Pulmonary artery endothelial cell (primary cell): ENCODE measurements around the gene SLC6A3. TPM values are rescaled to one million over a fixed set of nuclear protein-coding genes. Genes with fewer than 3 reads are reported as not detected.

Experiments used
- DNase-seq: peaks from one replicate; pipeline ENCODE4 v3.0.0-alpha.2; 2011; ENCODE audit warnings: low read depth, low spot score
- total RNA-seq: library from RNA; depleted of rRNA; stranded (reverse); fragments of >200 nt; gene quantifications from 2 replicates; pipeline ENCODE4 v1.2.3, GENCODE V29; 2014

Gene SLC6A3
- total RNA-seq, 1 donor from 2014 or later = not detected

DNA sequence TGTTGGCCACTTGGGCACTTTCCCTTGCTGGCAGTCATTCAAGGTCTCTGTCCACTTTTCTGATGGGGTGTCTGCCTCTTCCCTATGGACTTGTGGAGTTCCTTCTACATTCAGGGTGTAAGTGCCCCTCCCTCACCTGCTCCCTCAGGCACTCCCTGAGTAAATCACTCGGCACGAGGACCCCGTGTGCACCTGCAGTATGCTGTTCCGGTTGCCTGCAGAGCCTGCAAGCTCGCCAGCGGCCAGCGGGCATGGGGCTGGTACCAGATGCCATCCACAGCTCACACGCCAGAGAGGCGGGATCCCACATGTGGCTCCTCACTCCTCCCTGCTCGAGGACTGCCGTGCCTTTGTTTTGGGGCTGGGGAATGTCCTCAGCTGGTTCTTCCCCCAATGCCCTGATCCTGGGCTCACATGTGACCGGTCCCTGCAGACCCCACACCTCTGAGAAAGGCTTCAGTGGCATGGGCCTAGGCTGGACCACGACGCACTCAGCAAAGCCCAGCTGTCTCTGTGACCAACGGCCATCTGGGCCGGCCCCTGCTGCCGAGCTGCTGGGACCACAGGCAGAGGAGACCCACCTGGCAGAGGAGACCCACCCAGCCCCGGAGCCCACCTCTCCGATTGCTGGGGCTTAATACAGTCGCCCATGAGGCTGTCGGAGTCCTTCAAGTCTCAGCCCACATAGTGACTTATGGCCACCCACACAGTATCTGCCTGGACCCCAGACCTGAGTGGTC, 54.2 kb downstream of the SLC6A3 start:
- DNase-seq = no peak

GRCh38 chr5:1390333-1390732, 54.9 kb downstream of the SLC6A3 start:
- no peak for DNase-seq

- no peak for DNase-seq
These were observed 56.8 kb downstream of the SLC6A3 start for GRCh38 chr5:1388383-1388967.

GRCh38 chr5:1387876-1388275, 57.4 kb downstream of the SLC6A3 start:
- DNase-seq = no peak

- no peak for DNase-seq
These were observed 58.0 kb downstream of the SLC6A3 start for GRCh38 chr5:1387059-1387755.

- DNase-seq = no peak
These were observed 58.9 kb downstream of the SLC6A3 start for GRCh38 chr5:1386274-1386717.

DNA sequence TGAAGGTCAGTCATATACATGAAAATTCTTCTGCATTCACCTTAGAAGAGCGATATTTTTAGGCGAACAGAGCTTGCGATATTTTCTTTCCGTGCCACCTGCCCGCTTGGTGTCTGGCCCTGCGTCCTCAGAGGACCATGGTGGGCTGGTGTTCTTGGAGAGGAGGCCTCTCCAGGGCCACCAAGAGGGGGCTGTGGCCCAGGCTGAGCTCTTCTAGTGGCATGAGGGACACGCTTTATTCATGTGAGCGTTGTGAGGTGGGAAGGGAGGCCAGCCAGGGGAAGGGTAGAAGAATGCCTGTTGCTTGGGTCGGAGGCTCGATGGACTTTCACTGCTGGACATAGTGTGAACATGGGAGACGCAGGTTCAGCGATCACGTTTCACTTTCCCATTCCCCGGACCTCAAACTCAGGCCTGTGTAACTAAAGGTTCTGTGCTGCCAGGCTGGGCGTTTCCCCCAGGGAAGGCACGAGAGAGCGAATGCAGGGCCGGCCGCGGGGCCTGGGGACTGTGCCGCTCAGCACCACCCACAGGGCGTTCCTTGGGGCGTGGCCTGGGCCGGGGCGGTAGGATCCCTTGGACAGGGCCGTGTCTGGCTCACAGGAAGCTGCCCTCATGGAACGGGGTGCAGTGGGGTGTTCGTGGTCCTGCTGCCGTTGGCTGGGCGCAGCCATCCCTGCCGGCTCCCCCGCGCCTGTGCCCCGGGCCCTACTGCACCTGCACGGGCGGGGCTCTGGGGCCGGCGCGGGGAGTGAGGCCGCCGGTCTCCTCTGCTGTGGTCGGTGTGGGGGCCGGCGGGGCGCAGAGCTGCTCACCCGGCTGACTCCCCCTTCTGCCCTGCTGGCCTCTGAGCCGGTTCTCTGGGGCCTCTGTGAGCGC, 59.6 kb downstream of the SLC6A3 start:
- no peak for DNase-seq

DNA sequence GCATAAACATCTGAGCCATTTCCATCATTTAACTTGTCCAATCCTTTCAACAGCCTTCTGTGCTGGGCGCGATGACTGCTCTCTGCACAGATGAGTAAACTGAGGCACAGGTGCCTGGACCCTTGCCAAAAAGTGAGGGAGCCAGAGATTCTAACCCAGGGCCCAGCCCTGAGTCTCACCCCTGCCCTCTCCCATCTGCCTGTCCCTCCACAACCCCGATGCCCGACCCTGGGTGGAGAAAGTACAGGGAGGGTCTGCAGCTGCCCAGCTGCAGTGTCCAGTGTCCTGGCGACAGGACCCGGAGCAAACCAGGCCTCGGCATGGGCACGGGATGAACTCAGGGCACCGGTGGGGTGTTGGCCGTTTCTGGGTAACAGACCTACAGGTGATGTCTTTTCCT, 60.7 kb downstream of the SLC6A3 start:
- DNase-seq = no peak

DNA sequence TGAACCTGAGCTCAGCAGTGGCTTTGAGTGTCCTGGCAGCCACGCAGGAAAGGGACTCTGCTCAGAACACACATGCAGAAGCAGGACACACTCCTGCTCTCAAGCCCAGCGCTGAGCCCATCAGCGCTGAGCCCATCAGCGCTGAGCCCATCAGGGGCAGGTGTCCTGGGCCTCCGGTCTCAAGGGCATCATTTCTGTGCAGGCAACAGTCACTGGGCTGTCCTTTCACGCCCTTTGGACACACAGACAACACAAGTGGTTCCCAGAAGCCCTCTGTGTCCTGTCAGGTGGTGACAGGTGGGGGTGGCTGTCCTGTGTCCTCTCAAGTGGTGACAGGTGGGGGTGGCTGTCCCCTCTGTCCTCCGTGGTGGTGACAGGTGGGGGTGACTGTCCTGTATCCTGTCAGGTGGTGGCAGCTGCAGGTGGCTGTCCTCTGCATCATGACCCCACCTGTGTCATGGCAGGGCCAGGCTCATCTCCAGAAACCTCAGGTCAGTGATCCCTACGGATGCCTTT, 61.3 kb downstream of the SLC6A3 start:
- no peak for DNase-seq

GRCh38 chr5:1383344-1383743, 61.9 kb downstream of the SLC6A3 start:
- DNase-seq = no peak

GRCh38 chr5:1382248-1382700, 63.0 kb downstream of the SLC6A3 start:
- DNase-seq = no peak

DNA sequence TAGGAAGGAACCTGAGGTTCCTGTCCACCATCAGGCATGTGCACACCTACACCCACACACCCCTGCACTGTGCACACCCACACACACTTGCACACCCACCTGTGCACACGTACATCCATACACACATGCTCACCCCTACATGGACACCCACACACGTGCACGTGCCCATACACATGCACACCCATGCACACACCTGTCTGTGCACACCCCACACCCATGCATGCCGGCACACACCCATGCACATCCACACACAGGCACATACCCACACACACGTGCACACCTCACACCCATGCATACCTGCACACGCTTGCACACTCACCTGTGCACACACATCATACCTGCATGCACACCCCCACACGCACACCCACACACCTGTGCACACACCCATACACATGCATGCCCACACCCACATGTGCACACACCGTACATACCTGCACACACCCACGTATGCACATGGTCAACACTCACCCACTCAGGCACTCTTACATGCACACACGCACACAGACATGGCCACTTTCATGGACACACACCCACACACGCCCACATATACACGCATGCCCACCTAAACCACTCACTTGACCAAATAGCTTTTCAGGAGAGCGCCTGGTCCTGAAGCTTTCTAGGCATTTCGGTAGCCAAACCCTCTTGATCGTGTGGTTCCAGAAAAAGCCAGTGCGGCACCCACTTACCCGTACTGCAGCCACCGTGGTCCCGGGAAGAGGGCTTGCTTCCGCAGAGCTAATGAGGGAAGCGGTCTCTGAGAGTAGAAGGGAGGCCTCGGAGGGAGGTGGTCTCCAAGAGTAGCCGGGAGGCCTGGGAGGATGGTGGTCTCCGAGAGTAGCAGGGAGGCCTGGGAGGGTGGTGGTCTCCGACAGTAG, 63.6 kb downstream of the SLC6A3 start:
- no peak for DNase-seq

DNA sequence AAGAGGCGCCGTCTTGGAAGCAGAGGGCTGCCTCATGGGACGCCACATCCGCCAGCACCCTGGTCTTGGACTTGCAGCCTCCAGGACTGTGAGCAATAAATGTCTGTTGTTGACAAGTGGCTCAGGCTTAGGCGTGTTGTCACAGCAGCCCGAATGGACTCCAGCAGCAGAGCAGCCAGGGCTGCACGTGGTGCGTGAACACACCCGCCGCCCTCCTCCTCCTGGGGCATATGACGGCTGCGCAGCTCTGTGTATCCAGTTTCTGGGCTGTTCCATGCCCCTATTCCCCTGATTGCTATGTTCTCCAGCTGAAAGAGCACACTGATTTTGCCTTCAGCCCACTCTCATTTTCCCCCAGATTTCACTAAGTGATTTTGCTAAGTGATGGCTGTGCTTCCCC, 64.3 kb downstream of the SLC6A3 start:
- DNase-seq = no peak

GRCh38 chr5:1380011-1380817, 65.0 kb downstream of the SLC6A3 start:
- no peak for DNase-seq

DNA sequence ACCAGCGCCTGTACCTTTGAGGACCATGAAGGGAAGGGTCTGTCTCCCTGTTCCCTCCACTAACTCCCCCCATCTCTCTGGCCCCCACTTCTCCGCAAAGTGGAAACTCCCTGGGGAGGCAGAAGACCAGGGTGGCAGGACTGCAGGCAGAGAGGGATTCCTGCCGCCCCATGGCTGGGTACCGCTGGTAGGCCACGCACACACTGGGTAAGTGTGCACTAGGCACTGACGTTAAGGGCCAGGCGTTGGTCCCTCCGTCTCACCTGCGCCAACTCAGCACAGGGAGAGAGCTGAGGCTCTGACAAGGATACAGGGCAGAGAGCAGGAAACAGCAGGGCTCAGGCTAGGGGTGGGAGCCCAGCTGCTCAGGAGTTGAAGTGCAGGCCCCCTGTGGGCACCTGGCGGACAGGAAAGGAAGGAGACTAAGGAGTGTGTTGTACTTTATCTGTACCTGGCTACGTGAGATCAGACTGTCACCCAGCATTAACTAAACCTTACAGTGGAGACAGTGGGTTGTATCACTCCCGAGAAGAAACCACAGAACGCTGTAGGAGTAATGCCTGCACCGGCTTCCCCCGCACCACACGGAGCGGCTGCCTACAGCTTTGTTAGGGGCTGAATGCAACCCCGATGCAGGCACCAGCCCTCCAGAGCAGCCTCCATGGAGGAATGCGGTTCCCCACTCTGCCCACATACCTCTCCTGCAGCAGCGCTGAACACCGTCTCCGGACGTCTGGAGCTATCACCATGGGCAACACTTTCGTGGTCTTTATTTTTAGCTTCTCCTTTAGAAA, 66.2 kb downstream of the SLC6A3 start:
- DNase-seq = no peak

- DNase-seq = no peak
These were observed 67.1 kb downstream of the SLC6A3 start for GRCh38 chr5:1378096-1378495.

DNA sequence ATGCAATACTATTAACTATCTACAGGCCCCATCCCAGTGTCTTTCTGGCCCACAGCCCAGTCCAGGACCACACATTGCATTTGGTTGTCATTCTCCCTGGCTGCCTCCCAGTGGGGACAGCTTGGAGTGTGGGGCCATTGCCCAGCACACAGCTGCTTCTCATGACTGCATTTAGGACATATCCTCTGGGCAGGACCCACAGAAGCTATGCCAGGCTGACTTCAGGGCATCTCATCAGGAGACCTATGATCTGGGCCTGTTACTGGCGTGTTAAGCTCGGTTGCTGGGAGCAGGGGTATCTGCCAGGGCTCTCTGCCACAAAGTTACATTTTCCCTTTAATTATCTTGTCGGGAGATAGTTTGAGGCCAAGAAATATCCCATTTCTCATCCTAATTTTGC, 68.3 kb downstream of the SLC6A3 start:
- no peak for DNase-seq
